Activated naive CD8-positive, alpha-beta T cell (primary cell): Measurements from ENCODE around the gene ABI1.
"Not testable (repeated sequence)": the region's sequence is repeated elsewhere in the genome, so short reads cannot be mapped to it uniquely, and the experiment has no call there.

ENCODE experiments used
- H3K27ac Mint-ChIP-seq: one replicate; pipeline ENCODE4 v1.8.0; 2021; ENCODE audit warnings: mixed read lengths
- H3K27me3 Mint-ChIP-seq: one replicate; pipeline ENCODE4 v1.8.0; 2021; ENCODE audit warnings: mixed read lengths
- H3K36me3 Mint-ChIP-seq: one replicate; pipeline ENCODE4 v1.8.0; 2021; ENCODE audit warnings: mixed read lengths
- H3K4me1 Mint-ChIP-seq: one replicate; pipeline ENCODE4 v1.8.0; 2021; ENCODE audit warnings: low read depth, mixed read lengths
- H3K4me3 Mint-ChIP-seq: one replicate; pipeline ENCODE4 v1.8.0; 2021; ENCODE audit warnings: mild to moderate bottlenecking, mixed read lengths
- H3K9me3 Mint-ChIP-seq: one replicate; pipeline ENCODE4 v1.8.0; 2021; ENCODE audit warnings: low read depth, mixed read lengths

Gene ABI1

GRCh38 chr10:26860102-26860442, 686 bp downstream of the ABI1 start:
- Mint-ChIP-seq H3K4me1 (peaks cover 32% of the 10 kb centered on the region), H3K36me3 (no peaks in the 10 kb centered on the region), H3K27me3 (no peaks in the 10 kb centered on the region), H3K9me3 (no peaks in the 10 kb centered on the region), H3K4me3 (peak overlapping the region; percentile 99), H3K27ac (peak overlapping the region; percentile 92)

- H3K36me3 Mint-ChIP-seq = peaks cover 2% of the 10 kb centered on the region
- H3K27ac Mint-ChIP-seq = peak overlapping the region; percentile 92
- H3K4me1 Mint-ChIP-seq = peaks cover 38% of the 10 kb centered on the region
Measured at GRCh38 chr10:26859241-26860101, 1.3 kb downstream of the ABI1 start.

GRCh38 chr10:26858707-26859034, 2.1 kb downstream of the ABI1 start:
- Mint-ChIP-seq H3K4me1 (peaks cover 46% of the 10 kb centered on the region), H3K27ac (peak overlapping the region; percentile 92)

More at GRCh38 chr10:26859241-26860101, 1.3 kb downstream of the ABI1 start:
- Mint-ChIP-seq H3K27me3 (no peaks in the 10 kb centered on the region), H3K4me3 (peak overlapping the region; percentile 99), H3K9me3 (no peaks in the 10 kb centered on the region)

DNA sequence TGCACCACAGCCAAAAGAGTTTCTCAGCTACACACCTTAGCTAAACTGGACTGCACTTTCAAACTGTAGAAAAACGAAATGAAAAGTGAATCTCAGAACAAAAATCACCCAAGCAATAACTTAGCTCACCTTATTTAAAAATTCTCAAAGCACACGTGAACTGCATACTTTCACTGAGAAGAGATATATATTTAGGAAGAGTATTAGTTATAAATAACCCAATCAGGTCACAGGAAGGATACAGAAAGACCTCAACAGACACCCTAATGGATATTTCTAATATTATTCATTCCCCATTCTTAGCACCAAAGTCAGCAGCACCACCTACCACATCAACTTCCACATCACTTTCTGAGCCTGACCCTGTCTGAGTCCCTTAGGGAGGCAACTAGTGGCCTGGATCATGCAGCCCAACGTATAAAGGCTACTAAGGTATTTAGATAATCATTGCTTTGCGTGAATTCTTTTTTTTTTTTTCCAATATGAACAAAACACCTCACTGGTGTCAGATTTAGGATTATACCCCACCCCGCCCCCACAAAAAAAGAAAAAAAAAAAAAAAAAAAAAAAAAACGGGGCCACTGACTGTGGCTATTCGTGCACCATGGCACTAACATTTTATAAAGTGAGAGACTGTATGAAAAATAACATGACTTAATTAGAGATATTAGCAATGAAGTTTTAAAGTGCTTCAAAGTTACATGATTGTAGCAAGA, 2.6 kb downstream of the ABI1 start:
- Mint-ChIP-seq H3K4me3 (peak overlapping the region; percentile 99), H3K9me3 (peaks cover 3% of the 10 kb centered on the region), H3K36me3 (peaks cover 6% of the 10 kb centered on the region), H3K27me3 (no peaks in the 10 kb centered on the region), H3K4me1 (peaks cover 46% of the 10 kb centered on the region), H3K27ac (peak overlapping the region; percentile 92)

More at GRCh38 chr10:26858707-26859034, 2.1 kb downstream of the ABI1 start:
- peaks cover 3% of the 10 kb centered on the region for H3K9me3 Mint-ChIP-seq
- H3K27me3 Mint-ChIP-seq = no peaks in the 10 kb centered on the region
- H3K4me3 Mint-ChIP-seq = peak overlapping the region; percentile 99
- H3K36me3 Mint-ChIP-seq = peaks cover 5% of the 10 kb centered on the region

DNA sequence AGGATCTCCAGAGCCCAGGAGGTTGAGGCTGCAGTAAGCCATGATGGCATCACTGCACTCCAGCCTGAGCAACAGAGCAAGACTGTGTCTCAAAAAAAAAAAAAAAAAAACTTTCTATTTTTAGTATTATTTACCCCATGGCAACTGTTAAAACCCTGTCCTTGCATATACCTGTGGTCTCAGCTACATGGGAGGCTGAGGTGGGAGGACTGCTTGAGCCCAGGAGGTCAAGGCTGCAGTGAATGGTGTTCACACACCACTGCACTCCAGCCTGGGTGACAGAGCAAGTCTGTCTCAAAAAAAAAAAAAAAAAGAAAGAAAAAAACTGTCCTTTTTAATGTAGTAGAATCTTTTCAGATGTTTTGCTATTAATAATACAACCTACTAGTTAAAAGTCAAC, 3.2 kb downstream of the ABI1 start:
- H3K9me3 Mint-ChIP-seq, H3K36me3 Mint-ChIP-seq, H3K27me3 Mint-ChIP-seq: not testable (repeated sequence)
- peaks cover 46% of the 10 kb centered on the region for H3K4me1 Mint-ChIP-seq
- H3K4me3 Mint-ChIP-seq = peak overlapping the region; percentile 99
- H3K27ac Mint-ChIP-seq = peak overlapping the region; percentile 72

DNA sequence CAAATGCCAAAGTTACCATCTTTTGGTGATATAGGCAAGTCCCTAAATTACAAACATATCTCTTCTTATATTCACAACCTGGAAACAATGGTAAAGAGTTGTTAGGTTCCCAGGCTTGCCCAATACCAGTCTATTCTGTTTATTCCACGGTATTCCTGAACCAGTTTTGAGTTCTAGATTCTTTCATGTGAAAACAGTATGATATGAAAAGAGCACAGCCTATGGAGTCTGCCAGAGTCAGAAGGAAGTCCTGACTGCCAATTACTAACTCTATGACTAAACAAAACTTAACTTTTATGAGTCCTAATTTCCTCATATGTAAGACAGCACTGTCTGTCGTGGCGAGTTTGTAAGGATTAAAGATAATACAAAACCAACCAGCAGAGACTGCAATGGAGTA, 5.6 kb downstream of the ABI1 start:
- Mint-ChIP-seq H3K9me3 (peaks cover 3% of the 10 kb centered on the region), H3K4me1 (peaks cover 55% of the 10 kb centered on the region), H3K27me3 (no peaks in the 10 kb centered on the region), H3K27ac (no peak overlapping the region), H3K36me3 (peaks cover 8% of the 10 kb centered on the region), H3K4me3 (peak overlapping the region; percentile 9)

DNA sequence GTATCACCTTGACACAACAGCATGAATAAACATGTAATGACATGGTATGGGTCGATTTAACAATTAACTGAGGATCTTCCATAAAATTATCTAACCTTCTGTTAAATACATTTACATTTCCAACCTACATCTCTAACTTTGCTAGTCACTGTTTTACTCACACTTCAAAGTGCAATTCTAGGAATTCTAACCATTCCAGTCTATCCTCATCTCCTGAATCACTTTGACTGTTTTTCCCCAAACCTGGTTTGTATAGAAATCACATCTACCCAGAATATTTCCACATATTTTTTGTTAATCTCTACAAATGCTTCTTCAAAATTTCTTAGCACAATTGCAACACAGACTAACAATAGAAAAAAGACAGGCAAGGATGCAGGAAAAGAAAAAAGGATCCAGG, 6.2 kb downstream of the ABI1 start:
- Mint-ChIP-seq H3K27ac (no peak overlapping the region), H3K9me3 (peaks cover 3% of the 10 kb centered on the region), H3K4me1 (peaks cover 62% of the 10 kb centered on the region), H3K27me3 (no peaks in the 10 kb centered on the region), H3K36me3 (peaks cover 10% of the 10 kb centered on the region), H3K4me3 (peak overlapping the region; percentile 30)

- Mint-ChIP-seq H3K27me3 (no peaks in the 10 kb centered on the region), H3K9me3 (no peaks in the 10 kb centered on the region), H3K27ac (peak overlapping the region; percentile 48), H3K4me1 (peaks cover 75% of the 10 kb centered on the region), H3K4me3 (peak overlapping the region; percentile 18), H3K36me3 (peaks cover 13% of the 10 kb centered on the region)
Measured at GRCh38 chr10:26844396-26844975, 16.3 kb downstream of the ABI1 start.

DNA sequence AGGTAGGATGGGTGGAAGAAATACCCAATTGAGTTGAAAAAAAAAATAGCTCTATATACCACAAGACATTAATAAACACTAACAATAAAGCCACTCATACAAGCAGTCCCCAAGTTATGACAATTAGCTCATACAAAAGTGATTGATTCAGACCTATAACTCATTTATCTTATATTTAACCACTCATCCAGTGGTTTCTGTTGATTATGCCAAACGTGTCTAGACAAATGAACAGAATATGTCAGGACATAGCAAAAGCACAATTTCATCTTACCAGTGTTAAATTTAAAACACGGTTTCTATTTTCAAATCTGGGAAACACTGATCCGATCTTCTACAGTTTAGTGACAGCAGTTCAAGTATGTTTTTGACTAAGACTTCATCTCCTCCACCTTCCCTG, 17.0 kb downstream of the ABI1 start:
- H3K36me3 Mint-ChIP-seq = peaks cover 13% of the 10 kb centered on the region
- H3K27ac Mint-ChIP-seq = peak overlapping the region; percentile 48
- H3K9me3 Mint-ChIP-seq = no peaks in the 10 kb centered on the region
- H3K27me3 Mint-ChIP-seq = no peaks in the 10 kb centered on the region
- peaks cover 75% of the 10 kb centered on the region for H3K4me1 Mint-ChIP-seq
- H3K4me3 Mint-ChIP-seq = peak overlapping the region; percentile 31

DNA sequence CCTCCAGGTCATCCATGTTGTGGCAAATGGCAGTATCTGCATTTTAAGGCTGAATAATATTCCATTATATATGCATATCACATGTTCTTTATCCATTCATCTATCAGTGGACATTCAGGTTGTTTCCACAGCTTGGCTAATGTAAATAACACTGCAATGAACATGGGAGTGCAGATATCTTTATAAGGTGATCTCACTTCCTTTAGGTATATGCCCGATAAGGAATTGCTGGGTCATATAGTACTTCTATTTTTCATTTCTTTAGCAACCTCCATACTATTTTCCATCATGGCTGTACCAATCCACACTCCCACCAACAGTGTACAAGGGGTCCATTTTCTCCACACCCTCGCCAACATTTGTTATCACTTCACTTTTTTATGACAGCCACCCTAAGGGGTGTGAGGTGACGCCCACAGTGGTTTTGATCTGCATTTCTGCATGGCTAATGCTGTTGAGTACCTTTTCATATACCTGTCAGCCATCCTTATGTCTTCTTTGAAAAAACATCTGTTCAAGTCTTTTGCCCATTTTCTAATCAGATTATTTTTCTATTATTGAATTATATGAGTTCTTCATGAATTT, 18.9 kb downstream of the ABI1 start:
- peak overlapping the region; percentile 19 for H3K4me3 Mint-ChIP-seq
- peak overlapping the region; percentile 47 for H3K27ac Mint-ChIP-seq
- H3K9me3 Mint-ChIP-seq = no peaks in the 10 kb centered on the region
- H3K27me3 Mint-ChIP-seq = no peaks in the 10 kb centered on the region
- peaks cover 82% of the 10 kb centered on the region for H3K4me1 Mint-ChIP-seq
- H3K36me3 Mint-ChIP-seq = peaks cover 14% of the 10 kb centered on the region

DNA sequence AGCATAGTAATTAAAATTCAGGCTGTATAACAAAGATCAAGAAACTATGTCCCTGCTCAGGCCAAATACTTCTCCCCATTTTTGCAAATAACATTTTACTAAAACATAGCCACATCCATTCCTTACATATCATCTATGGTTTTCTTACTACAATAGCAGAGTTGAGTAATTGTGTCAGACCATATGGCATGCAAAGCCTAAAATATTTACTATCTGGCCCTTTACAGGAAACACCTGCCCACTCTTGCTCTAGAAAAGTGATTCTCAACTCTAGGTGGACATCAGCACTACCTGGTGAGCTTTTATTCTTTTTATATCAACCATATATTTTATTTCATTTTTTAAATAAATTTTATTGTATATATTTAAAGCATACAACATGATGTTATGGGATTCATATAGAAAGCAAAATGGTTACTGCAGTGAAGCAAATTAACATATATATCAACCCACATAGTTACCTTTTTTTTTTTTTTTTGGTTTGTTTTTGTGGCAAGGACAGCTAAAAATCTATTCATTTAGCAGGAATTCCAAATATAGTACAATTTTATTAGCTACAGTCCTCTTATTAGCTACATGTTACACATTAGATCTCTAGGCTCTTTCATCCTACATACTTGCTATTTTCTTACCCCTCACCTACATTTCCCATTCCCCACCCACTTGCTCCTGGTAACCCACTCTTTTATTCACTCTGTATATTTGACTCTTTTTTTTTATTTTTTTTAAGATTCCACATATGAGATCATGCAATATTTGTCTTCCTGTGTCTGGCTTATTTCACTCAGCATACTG, 19.6 kb downstream of the ABI1 start:
- peaks cover 82% of the 10 kb centered on the region for H3K4me1 Mint-ChIP-seq
- peak overlapping the region; percentile 19 for H3K4me3 Mint-ChIP-seq
- H3K27ac Mint-ChIP-seq = peak overlapping the region; percentile 47

GRCh38 chr10:26839966-26840627, 20.7 kb downstream of the ABI1 start:
- H3K36me3 Mint-ChIP-seq = peaks cover 18% of the 10 kb centered on the region
- H3K4me3 Mint-ChIP-seq = peak overlapping the region; percentile 57
- no peaks in the 10 kb centered on the region for H3K9me3 Mint-ChIP-seq
- H3K4me1 Mint-ChIP-seq = peaks cover 75% of the 10 kb centered on the region
- H3K27me3 Mint-ChIP-seq = no peaks in the 10 kb centered on the region
- H3K27ac Mint-ChIP-seq = peak overlapping the region; percentile 80

More for the DNA sequence above, 19.6 kb downstream of the ABI1 start:
- peaks cover 16% of the 10 kb centered on the region for H3K36me3 Mint-ChIP-seq
- no peaks in the 10 kb centered on the region for H3K27me3 Mint-ChIP-seq
- no peaks in the 10 kb centered on the region for H3K9me3 Mint-ChIP-seq

DNA sequence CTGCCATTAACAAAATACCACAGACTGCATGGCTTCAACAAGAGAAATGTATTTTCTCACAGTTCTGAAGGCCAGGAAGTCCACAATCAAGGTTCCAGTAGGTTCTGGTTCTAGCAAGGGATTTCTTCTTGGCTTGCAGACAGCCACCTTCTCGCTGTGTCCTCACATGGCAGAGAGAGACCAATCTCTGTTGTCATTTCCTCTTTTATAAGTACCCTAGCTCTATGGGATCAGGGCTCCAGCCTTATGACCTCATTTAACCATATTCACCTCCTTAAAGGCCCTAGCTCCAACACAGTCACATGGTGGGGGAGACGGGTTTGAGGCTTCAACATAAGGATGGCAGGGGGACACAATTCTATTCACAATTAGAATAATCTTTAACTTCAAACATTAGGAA, 23.6 kb downstream of the ABI1 start:
- Mint-ChIP-seq H3K36me3 (peaks cover 15% of the 10 kb centered on the region), H3K4me3 (no peak overlapping the region), H3K4me1 (peaks cover 72% of the 10 kb centered on the region), H3K9me3 (no peaks in the 10 kb centered on the region), H3K27me3 (no peaks in the 10 kb centered on the region), H3K27ac (no peak overlapping the region)

- Mint-ChIP-seq H3K4me1 (peaks cover 68% of the 10 kb centered on the region), H3K27me3 (no peaks in the 10 kb centered on the region), H3K9me3 (no peaks in the 10 kb centered on the region), H3K27ac (no peak overlapping the region), H3K4me3 (no peak overlapping the region), H3K36me3 (peaks cover 16% of the 10 kb centered on the region)
Measured at GRCh38 chr10:26835025-26835424, 25.7 kb downstream of the ABI1 start.
